Measurements from ENCODE around the gene RCAN1.
"Not testable (repeated sequence)": the region's sequence is repeated elsewhere in the genome, so short reads cannot be mapped to it uniquely, and the experiment has no call there.

RCAN1 gene

GRCh38 chr21:34560021-34560420 lies 54.9 kb downstream of the RCAN1 start:
- no peak overlapping the region for H3K4me3 ChIP-seq (ENCODE audit: low read length)
- TF ChIP-seq CTCF (conservative IDR thresholded peaks at IDR 0.05; ENCODE audit: low read depth, low read length) = no peak
- no peak for DNase-seq (ENCODE audit: low read depth)

DNA sequence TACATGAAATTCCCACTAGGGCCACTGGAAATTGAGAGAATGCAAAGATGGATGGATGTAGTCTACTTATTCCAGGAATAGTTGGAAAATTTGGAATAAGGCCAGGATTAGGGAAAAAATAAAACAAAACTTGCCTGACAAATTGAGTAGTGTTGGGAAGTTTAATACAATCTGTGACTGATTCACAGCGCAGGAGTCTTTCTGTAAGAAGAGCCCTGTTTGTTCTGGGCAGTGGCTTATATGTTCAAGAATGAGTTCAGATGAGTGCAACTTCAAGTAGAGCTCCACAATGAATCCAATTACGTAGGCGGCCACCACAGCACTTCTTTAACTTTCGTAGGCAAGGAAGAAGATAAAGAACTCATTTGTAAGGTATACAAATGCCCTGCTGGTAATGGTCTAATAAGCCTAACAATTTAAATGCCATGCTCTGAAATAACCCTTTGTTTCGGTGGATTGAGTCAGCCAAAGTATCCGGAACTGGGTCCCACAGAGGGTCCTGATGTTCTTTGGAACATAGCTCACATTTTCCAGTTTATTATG lies 55.8 kb downstream of the RCAN1 start:
- no peak for TF ChIP-seq CTCF (conservative IDR thresholded peaks at IDR 0.05; ENCODE audit: low read depth, low read length)
- DNase-seq (ENCODE audit: low read depth) = no peak
- H3K4me3 ChIP-seq (ENCODE audit: low read length) = no peak overlapping the region

GRCh38 chr21:34558166-34558565 lies 56.7 kb downstream of the RCAN1 start:
- no peak for DNase-seq (ENCODE audit: low read depth)
- H3K4me3 ChIP-seq (ENCODE audit: low read length) = no peak overlapping the region
- TF ChIP-seq CTCF (conservative IDR thresholded peaks at IDR 0.05; ENCODE audit: low read depth, low read length) = no peak

DNA sequence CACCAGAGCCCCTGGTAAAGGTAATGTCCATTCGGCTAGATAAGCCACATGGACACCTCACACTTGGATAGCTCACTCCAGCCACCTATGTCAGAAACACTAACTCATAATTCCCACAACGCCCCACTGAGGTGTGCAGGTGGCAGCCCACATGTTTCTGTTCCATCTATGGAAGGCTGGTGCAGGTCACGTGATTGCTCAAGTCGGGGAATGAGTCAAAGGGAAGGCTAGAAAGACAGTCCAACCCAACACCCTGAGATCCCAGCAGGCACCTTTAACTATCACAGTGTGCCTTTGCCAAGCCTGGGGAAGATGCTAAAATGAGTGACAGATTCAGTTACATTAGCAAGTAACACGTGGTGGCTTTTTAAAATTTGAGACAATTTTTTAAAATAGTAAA lies 57.7 kb downstream of the RCAN1 start:
- DNase-seq (ENCODE audit: low read depth) = no peak
- no peak overlapping the region for H3K4me3 ChIP-seq (ENCODE audit: low read length)
- TF ChIP-seq CTCF (conservative IDR thresholded peaks at IDR 0.05; ENCODE audit: low read depth, low read length) = no peak

GRCh38 chr21:34554670-34555069 lies 60.2 kb downstream of the RCAN1 start:
- not testable (repeated sequence) for H3K4me3 ChIP-seq (ENCODE audit: low read length); DNase-seq (ENCODE audit: low read depth)

GRCh38 chr21:34554227-34554626 lies 60.7 kb downstream of the RCAN1 start:
- H3K4me3 ChIP-seq (ENCODE audit: low read length) = no peak overlapping the region
- DNase-seq (ENCODE audit: low read depth) = no peak
- no peak for TF ChIP-seq CTCF (conservative IDR thresholded peaks at IDR 0.05; ENCODE audit: low read depth, low read length)

- no peak for TF ChIP-seq CTCF (conservative IDR thresholded peaks at IDR 0.05; ENCODE audit: low read depth, low read length)
- peak overlapping the region; percentile 1 for H3K4me3 ChIP-seq (ENCODE audit: low read length)
- DNase-seq (ENCODE audit: low read depth) = no peak
Observed at GRCh38 chr21:34553151-34553952, 61.6 kb downstream of the RCAN1 start.
